ENCODE results near the gene TUBB4A. TPM values are rescaled to one million over a fixed set of nuclear protein-coding genes. Genes with fewer than 3 reads are reported as not detected.

Gene TUBB4A
- total RNA-seq, 1 experiment from 2014 or later: 4.4 TPM

GRCh38 chr19:6518145-6518911, 16.2 kb upstream of the TUBB4A start:
- no peak overlapping the region for H3K4me3 ChIP-seq (ENCODE audit: low read depth in 2 of 2, low read length in 2 of 2)
- TF ChIP-seq TCF7L2 (IDR thresholded peaks at IDR 0.05; ENCODE audit: low read depth, low read length): no peak
- no peak for TF ChIP-seq REST (IDR thresholded peaks at IDR 0.05; ENCODE audit: insufficient read depth in 1 of 2, low read depth in 2 of 2, low read length in 1 of 2)
- TF ChIP-seq SIN3A (IDR thresholded peaks at IDR 0.05; ENCODE audit: borderline replicate concordance, insufficient read depth, low read depth, low read length): no peak
- CTCF ChIA-PET: interaction anchor here (0.6 to 0.7 kb wide), 2 partner anchors 105 to 710 kb away, joined by 4 to 5 read pairs; no protein-coding TSS in a partner anchor
- POLR2A ChIA-PET: no interaction called here
- in situ Hi-C loops (cut with HindIII; ENCODE audit: low pct_unique_long_range_greater_than_20kb, low sequenced_read_pairs): no loop called here
- H3K9me3 ChIP-seq (ENCODE audit: control insufficient read depth, insufficient read depth, low read depth, low read length): no peaks in the 10 kb centered on the region
- no peaks in the 10 kb centered on the region for H3K27me3 ChIP-seq (ENCODE audit: control insufficient read depth, insufficient read depth, low read length)
- peaks cover 5% of the 10 kb centered on the region; the same call in 1 of the 2 replicates for H3K4me1 ChIP-seq (ENCODE audit: control insufficient read depth, insufficient read depth, low read length)
- no TSS peak for BruUV-seq (replicated peaks)
- DNase-seq (ENCODE audit: low read depth, low spot score): no peak
- no peak for ATAC-seq
- no peaks in the 10 kb centered on the region for H3K36me3 ChIP-seq (ENCODE audit: control insufficient read depth, insufficient read depth, low read length)
- H3K27ac ChIP-seq (ENCODE audit: low read length): no peak overlapping the region
- intact Hi-C loops (cut with micrococcal nuclease; ENCODE audit: unreplicated experiment): no loop called here

DNA sequence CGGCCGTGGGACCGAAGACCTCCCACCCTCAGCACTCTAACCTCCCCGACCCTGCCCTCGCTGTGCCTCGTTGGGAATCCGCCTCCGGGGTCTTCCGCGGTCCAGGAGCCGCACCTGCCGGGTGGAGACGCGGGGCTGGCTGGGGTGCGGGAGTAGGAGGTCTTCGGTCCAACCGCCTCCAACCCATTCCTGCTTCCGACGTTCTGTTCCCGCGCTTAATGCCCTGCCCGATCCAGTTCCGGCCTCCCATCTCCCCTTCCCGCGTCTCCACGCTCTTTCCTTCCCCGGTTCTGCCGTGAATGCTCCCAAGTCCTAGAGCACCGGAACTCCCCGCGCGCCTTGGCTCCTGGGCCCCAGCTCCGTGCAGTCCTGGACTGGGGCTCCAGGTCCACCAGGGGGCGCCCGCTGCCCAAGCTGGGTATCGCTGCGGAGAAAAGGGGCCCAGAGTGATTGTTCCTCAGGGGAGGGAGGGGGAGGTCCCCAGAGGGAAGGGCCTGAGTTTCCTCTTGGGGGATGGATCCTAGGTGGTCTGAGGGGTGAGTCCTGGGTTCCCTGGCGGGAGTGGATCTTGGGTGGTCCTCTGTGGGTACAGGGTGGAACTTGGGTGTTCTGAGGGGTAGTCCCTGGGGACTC, 14.7 kb upstream of the TUBB4A start:
- TF ChIP-seq, protein P1, sequence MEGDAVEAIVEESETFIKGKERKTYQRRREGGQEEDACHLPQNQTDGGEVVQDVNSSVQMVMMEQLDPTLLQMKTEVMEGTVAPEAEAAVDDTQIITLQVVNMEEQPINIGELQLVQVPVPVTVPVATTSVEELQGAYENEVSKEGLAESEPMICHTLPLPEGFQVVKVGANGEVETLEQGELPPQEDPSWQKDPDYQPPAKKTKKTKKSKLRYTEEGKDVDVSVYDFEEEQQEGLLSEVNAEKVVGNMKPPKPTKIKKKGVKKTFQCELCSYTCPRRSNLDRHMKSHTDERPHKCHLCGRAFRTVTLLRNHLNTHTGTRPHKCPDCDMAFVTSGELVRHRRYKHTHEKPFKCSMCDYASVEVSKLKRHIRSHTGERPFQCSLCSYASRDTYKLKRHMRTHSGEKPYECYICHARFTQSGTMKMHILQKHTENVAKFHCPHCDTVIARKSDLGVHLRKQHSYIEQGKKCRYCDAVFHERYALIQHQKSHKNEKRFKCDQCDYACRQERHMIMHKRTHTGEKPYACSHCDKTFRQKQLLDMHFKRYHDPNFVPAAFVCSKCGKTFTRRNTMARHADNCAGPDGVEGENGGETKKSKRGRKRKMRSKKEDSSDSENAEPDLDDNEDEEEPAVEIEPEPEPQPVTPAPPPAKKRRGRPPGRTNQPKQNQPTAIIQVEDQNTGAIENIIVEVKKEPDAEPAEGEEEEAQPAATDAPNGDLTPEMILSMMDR (IDR thresholded peaks at IDR 0.05): peak; percentile 95
- no peak for TF ChIP-seq TCF7L2 (IDR thresholded peaks at IDR 0.05; ENCODE audit: low read depth, low read length)
- ATAC-seq (peak; percentile 94), DNase-seq (ENCODE audit: low read depth, low spot score) (no peak)
- ChIA-PET CTCF (interaction anchor here (0.7 to 1.0 kb wide), 5 partner anchors 77 to 220 kb away, joined by 3 to 6 read pairs (median 3); no protein-coding TSS in a partner anchor), POLR2A (interaction anchor here (0.6 kb wide), 2 partner anchors 23 to 145 kb away, joined by 3 to 5 read pairs; no protein-coding TSS in a partner anchor)
- Histone ChIP-seq H3K36me3 (ENCODE audit: control insufficient read depth, insufficient read depth, low read length) (no peaks in the 10 kb centered on the region), H3K4me3 (ENCODE audit: low read depth in 2 of 2, low read length in 2 of 2) (peak overlapping the region; percentile 71 to 75), H3K27me3 (ENCODE audit: control insufficient read depth, insufficient read depth, low read length) (no peaks in the 10 kb centered on the region), H3K9me3 (ENCODE audit: control insufficient read depth, insufficient read depth, low read depth, low read length) (no peaks in the 10 kb centered on the region), H3K27ac (ENCODE audit: low read length) (peak overlapping the region; percentile 61; the same call in 1 of the 2 replicates), H3K4me1 (ENCODE audit: control insufficient read depth, insufficient read depth, low read length) (peaks cover 5% of the 10 kb centered on the region; the same call in 1 of the 2 replicates)
- BruUV-seq (replicated peaks): no TSS peak
- intact Hi-C loops (cut with micrococcal nuclease; ENCODE audit: unreplicated experiment): loop anchor here (2.0 kb wide), 1 partner anchor 116 kb away; no protein-coding TSS in a partner anchor
- in situ Hi-C loops (cut with HindIII; ENCODE audit: low pct_unique_long_range_greater_than_20kb, low sequenced_read_pairs): no loop called here
